Ishikawa (cell line): ENCODE measurements around the gene MYO1A.
A peak's percentile ranks its signal among the peaks of the same experiment; 100 is the strongest.

Experiments
- CEBPB ChIP-seq: IDR thresholded peaks from 2 replicates; pipeline ENCODE4 v1.6.1; 2012
- CREB1 ChIP-seq: IDR thresholded peaks from 2 replicates; pipeline ENCODE4 v1.6.1; 2012; ENCODE audit warnings: low read depth
- EGR1 ChIP-seq: IDR thresholded peaks from 2 replicates; pipeline ENCODE4 v1.6.1; 2012
- EP300 ChIP-seq: IDR thresholded peaks from 2 replicates; pipeline ENCODE4 v1.6.1; 2012; ENCODE audit warnings: borderline replicate concordance
- FOXM1 ChIP-seq: IDR thresholded peaks from 2 replicates; pipeline ENCODE4 v1.6.1; 2012; ENCODE audit warnings: low read depth, borderline replicate concordance
- MAX ChIP-seq: IDR thresholded peaks from 2 replicates; pipeline ENCODE4 v1.6.1; 2012
- NFIC ChIP-seq: IDR thresholded peaks from 2 replicates; pipeline ENCODE4 v1.6.1; 2012
- RAD21 ChIP-seq: IDR thresholded peaks from 2 replicates; pipeline ENCODE4 v1.6.1; 2012; ENCODE audit warnings: low read depth
- REST ChIP-seq: IDR thresholded peaks from 2 replicates; pipeline ENCODE4 v1.6.1; 2012; ENCODE audit warnings: low read depth, mild to moderate bottlenecking
- TAF1 ChIP-seq: IDR thresholded peaks from 2 replicates; pipeline ENCODE4 v1.6.1; 2012; ENCODE audit warnings: low read depth, mild to moderate bottlenecking
- TCF12 ChIP-seq: IDR thresholded peaks from 2 replicates; pipeline ENCODE4 v1.6.1; 2012; ENCODE audit warnings: low read depth
- TEAD4 ChIP-seq: IDR thresholded peaks from 2 replicates; pipeline ENCODE4 v1.6.1; 2012
- USF1 ChIP-seq: IDR thresholded peaks from 2 replicates; pipeline ENCODE4 v1.6.1; 2012
- YY1 ChIP-seq: IDR thresholded peaks from 2 replicates; pipeline ENCODE4 v1.6.1; 2012; ENCODE audit warnings: low read depth
- ZBTB7A ChIP-seq: IDR thresholded peaks from 2 replicates; pipeline ENCODE4 v1.6.1; 2012; ENCODE audit warnings: low read depth

Gene MYO1A

GRCh38 chr12:57025196-57025595 is 24.7 kb downstream of the MYO1A start:
- no peak for TF ChIP-seq CREB1

GRCh38 chr12:57019983-57020719 is 29.8 kb downstream of the MYO1A start:
- TF ChIP-seq USF1 (no peak), MAX (no peak), FOXM1 (no peak), REST (no peak), TEAD4 (no peak), RAD21 (no peak), EGR1 (no peak), ZBTB7A (no peak), EP300 (no peak)

- TF ChIP-seq TAF1 (no peak), ZBTB7A (no peak), NFIC (no peak)
Measured at GRCh38 chr12:57018906-57019305, 31.0 kb downstream of the MYO1A start.

- TF ChIP-seq FOXM1 = no peak
- no peak for TF ChIP-seq CREB1
- no peak for TF ChIP-seq REST
- TF ChIP-seq EP300 = no peak
- no peak for TF ChIP-seq CEBPB
- no peak for TF ChIP-seq ZBTB7A
- TF ChIP-seq RAD21 = no peak
- TF ChIP-seq TAF1 = no peak
- TF ChIP-seq USF1 = no peak
- TF ChIP-seq YY1 = no peak
- no peak for TF ChIP-seq EGR1
- TF ChIP-seq MAX = no peak
- TF ChIP-seq NFIC = no peak
- no peak for TF ChIP-seq TEAD4
- no peak for TF ChIP-seq TCF12
Measured at GRCh38 chr12:57016348-57016747, 33.6 kb downstream of the MYO1A start, which contains the start of gene TAC3. Gene TAC3, minus strand, starts transcription at chr12:57016529. Its CDS starts 732 bp downstream, at chr12:57015797.

- TF ChIP-seq NFIC (no peak), USF1 (0 out of 2 replicates have a peak, but pooled peaks have one; percentile 37)
Measured at GRCh38 chr12:57012600-57013465, 37.1 kb downstream of the MYO1A start.
